GM12891 (cell line): ENCODE measurements around the gene SMG9.

ENCODE experiments used
- PAX5 ChIP-seq: IDR thresholded peaks from 2 replicates; pipeline ENCODE4 v1.6.1; 2011; ENCODE audit warnings: low read length, moderate library complexity, mild to moderate bottlenecking; ENCODE audit not compliant: insufficient read depth, severe bottlenecking
- POLR2A ChIP-seq: IDR thresholded peaks from 2 replicates; pipeline ENCODE4 v1.6.1; 2011; ENCODE audit warnings: low read depth, low read length, control low read depth
- POLR2AphosphoS5 ChIP-seq: IDR thresholded peaks from 2 replicates; pipeline ENCODE4 v1.6.1; 2011; ENCODE audit warnings: low read depth, low read length, control low read depth
- POU2F2 ChIP-seq: IDR thresholded peaks from 2 replicates; pipeline ENCODE4 v1.6.1; 2011; ENCODE audit warnings: low read depth, mild to moderate bottlenecking, control low read depth, low read length, moderate library complexity
- SPI1 ChIP-seq: IDR thresholded peaks from 2 replicates; pipeline ENCODE4 v1.6.1; 2011; ENCODE audit warnings: low read depth, low read length, control low read depth
- TAF1 ChIP-seq: IDR thresholded peaks from 2 replicates; pipeline ENCODE4 v1.6.1; 2011; ENCODE audit warnings: low read depth, low read length, control low read depth

GRCh38 chr19:43773725-43774102 lies 19.0 kb upstream of the SMG9 start:
- TF ChIP-seq POLR2A (no peak), POLR2AphosphoS5 (no peak), TAF1 (no peak), POU2F2 (no peak), SPI1 (no peak), PAX5 (no peak)
